ENCODE data around the gene ITGAE. TPM values are rescaled to one million over a fixed set of nuclear protein-coding genes. Genes with fewer than 3 reads are reported as not detected.
"Not testable (repeated sequence)": the region's sequence is repeated elsewhere in the genome, so short reads cannot be mapped to it uniquely, and the experiment has no call there.

ITGAE gene
- total and polyA plus RNA-seq, 7 donors, result 25.2 to 51.8 (median 42.9) TPM

DNA sequence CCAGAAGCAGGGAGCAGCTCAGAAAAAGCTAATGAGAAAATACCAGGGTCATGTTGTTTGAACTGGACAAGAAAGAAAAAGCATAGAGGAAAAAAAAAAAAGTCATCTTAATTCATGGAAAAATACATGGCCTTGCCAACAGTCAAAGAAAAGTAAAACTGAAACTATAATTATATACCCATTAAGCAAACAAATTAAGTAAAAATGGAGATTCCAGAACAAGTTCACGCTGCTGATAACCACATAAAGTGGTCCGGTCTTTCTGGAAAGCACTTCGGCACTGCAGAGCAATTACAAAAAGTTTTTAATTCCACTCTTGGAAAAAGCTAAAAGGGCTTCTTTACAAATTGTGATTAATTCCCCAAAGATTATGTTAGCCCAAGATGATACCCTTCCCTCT, 92.6 kb downstream of the ITGAE start:
- Histone ChIP-seq H3K4me3 (no peak overlapping the region), H3K9me3 (no peaks in the 10 kb centered on the region), H3K27ac (no peak overlapping the region), H3K4me1 (no peaks in the 10 kb centered on the region), H3K36me3 (peaks cover 0 to 18% (median 0%) of the 10 kb centered on the region in 4 donors), H3K27me3 (no peaks in the 10 kb centered on the region)
- no peak for DNase-seq
- intact Hi-C loops (cut with DNase I), result no loop called here
- WGBS, 2 donors, result 20 to 51% methylated on average over 3 of the region's 3 CpGs
- no peak for TF ChIP-seq EP300 (IDR thresholded peaks at IDR 0.05)
- TF ChIP-seq POLR2A (IDR thresholded peaks at IDR 0.05), result no peak

DNA sequence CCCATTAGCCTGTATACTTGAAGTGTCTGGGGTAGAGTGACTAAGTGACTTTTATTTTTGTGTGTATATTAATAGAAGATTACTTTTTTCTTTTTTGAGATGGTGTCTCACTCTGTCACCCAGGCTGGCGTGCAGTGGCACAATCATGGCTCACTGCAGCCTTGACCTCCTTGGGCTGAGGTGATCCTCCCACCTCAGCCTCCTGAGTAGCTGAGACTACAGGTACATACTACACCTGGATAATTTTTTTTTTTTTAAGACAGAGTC, 95.3 kb downstream of the ITGAE start:
- H3K9me3 ChIP-seq; H3K36me3 ChIP-seq; H3K4me3 ChIP-seq; H3K27ac ChIP-seq; intact Hi-C loops (cut with DNase I); H3K27me3 ChIP-seq; DNase-seq; H3K4me1 ChIP-seq: not testable (repeated sequence)
- 75 to 100% methylated on average over 1 of the region's 1 CpG for WGBS, 2 donors

DNA sequence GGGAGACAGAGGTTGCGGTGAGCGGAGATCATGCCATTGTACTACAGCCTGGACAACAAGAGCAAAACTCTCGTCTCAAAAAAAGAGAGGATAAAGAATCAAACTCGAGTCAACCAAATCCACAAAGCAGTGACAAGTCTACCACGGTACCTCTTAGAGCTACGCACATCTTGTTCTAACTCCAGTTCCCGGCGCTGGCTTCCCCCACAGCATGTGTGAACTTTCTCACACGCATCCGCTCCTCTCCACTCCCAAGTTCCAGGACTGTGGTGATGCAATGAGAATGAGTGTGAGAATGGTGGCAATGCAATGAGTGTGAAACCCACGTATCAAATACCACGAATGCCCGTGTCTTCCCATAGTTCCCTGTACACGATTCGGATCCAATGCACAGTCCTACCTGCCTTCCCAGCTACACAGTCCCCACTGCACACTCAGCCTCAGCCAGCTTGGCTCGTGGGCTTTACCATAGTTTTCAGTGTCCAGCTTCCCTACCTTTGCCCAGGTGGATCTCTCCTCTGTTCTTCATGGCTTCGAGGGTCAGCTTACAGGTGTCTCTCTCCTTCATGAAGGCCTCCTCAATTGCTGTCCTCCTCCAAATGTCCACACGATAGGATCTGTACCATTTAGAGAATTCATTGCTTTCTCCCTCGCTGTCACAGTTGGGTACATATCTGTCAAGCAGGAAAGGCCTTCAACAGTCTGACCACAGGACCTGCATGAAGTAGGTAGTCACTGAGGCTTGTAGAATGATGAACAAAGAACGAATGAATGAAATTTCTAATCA, 95.9 kb downstream of the ITGAE start:
- H3K4me1 ChIP-seq, result no peaks in the 10 kb centered on the region
- no peaks in the 10 kb centered on the region for H3K9me3 ChIP-seq
- no peak for TF ChIP-seq EP300 (IDR thresholded peaks at IDR 0.05)
- no peak for TF ChIP-seq POLR2A (IDR thresholded peaks at IDR 0.05)
- TF ChIP-seq POLR2AphosphoS5 (IDR thresholded peaks at IDR 0.05), result no peak
- TF ChIP-seq, protein P1, sequence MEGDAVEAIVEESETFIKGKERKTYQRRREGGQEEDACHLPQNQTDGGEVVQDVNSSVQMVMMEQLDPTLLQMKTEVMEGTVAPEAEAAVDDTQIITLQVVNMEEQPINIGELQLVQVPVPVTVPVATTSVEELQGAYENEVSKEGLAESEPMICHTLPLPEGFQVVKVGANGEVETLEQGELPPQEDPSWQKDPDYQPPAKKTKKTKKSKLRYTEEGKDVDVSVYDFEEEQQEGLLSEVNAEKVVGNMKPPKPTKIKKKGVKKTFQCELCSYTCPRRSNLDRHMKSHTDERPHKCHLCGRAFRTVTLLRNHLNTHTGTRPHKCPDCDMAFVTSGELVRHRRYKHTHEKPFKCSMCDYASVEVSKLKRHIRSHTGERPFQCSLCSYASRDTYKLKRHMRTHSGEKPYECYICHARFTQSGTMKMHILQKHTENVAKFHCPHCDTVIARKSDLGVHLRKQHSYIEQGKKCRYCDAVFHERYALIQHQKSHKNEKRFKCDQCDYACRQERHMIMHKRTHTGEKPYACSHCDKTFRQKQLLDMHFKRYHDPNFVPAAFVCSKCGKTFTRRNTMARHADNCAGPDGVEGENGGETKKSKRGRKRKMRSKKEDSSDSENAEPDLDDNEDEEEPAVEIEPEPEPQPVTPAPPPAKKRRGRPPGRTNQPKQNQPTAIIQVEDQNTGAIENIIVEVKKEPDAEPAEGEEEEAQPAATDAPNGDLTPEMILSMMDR (IDR thresholded peaks at IDR 0.05), result no peak
- H3K27me3 ChIP-seq, result no peaks in the 10 kb centered on the region
- H3K27ac ChIP-seq, result no peak overlapping the region
- 84 to 90% methylated on average over 20 of the region's 20 CpGs for WGBS, 2 donors
- DNase-seq, result no peak
- no peak overlapping the region for H3K4me3 ChIP-seq
- intact Hi-C loops (cut with DNase I), result no loop called here
- H3K36me3 ChIP-seq, result no peaks in the 10 kb centered on the region

DNA sequence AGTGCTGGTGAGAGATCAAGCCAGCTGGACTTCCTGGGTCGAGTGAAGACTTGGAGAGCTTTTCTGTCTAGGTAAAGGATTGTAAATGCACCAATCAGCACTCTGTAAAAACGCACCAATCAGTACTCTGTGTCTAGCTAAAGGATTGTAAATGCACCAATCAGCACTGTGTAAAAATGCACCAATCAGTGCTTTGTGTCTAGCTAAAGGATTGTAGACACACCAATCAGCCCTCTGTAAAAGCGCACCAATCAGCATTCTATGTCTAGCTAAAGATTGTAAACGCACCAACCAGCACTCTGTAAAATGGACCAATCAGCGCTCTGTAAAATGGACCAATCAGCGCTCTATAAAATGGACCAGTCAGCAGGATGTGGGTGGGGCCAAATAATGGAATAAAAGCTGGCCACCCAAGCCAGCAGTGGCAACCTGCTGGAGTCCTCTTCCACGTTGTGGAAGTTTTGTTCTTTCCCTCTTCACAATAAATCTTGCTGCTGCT, 98.9 kb downstream of the ITGAE start:
- H3K27me3 ChIP-seq, result peaks cover 0 to 10% (median 6%) of the 10 kb centered on the region in 3 donors
- H3K36me3 ChIP-seq; intact Hi-C loops (cut with DNase I); DNase-seq; H3K4me1 ChIP-seq; H3K4me3 ChIP-seq; H3K27ac ChIP-seq; H3K9me3 ChIP-seq: not testable (repeated sequence)
- 87 to 92% methylated on average over 7 of the region's 7 CpGs for WGBS, 2 donors

DNA sequence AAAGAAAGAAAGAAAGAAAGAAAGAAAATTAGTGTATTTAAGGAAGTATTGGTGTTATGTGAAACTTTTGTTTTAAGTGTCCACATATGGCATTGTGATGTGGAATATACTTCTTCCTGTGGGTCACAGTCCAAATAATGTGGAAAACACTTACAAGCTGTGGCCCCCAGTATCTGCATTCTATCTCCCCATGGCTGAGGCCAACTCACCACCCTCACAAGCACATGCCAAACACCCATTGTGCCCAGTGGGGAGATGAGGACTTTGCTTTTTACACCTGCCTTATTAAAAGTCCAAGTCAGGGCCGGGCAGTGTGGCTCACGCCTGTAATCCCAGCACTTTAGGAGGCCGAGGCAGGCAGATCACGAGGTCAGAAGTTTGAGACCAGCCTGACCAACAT, 101.0 kb downstream of the ITGAE start:
- DNase-seq, result no peak
- TF ChIP-seq EP300 (IDR thresholded peaks at IDR 0.05) (no peak), POLR2AphosphoS5 (IDR thresholded peaks at IDR 0.05) (no peak), POLR2A (IDR thresholded peaks at IDR 0.05) (no peak)
- TF ChIP-seq, protein P1 (IDR thresholded peaks at IDR 0.05), result no peak
- H3K4me3 ChIP-seq, result no peak overlapping the region
- H3K36me3 ChIP-seq, result no peaks in the 10 kb centered on the region
- H3K9me3 ChIP-seq, result peaks cover 0 to 5% (median 2%) of the 10 kb centered on the region in 4 donors
- H3K27ac ChIP-seq, result no peak overlapping the region
- peaks cover 0 to 16% (median 14%) of the 10 kb centered on the region in 4 donors for H3K4me1 ChIP-seq
- peaks cover 4 to 32% (median 28%) of the 10 kb centered on the region in 3 donors for H3K27me3 ChIP-seq
- WGBS, 2 donors, result 67 to 90% methylated on average over 4 of the region's 4 CpGs
- intact Hi-C loops (cut with DNase I), result no loop called here

DNA sequence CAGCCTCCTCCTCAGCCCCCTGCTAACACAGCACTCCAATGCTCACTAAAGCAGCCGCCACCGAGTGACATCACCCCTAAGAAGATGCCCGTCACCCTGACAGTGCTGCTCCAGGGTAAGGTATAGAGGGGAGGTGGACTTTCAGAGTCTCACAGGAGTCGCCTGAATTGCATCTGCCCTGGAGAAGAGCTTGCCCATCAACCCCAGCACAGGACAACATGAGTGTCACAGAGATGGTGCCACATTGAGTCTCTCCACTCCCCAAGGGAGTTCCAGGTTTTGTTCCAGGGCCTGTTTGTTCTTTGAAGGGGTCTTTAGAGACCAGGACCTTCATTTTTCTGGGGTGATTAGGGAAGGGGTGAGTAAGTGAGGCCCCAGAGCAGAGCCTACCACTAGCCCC, 102.8 kb downstream of the ITGAE start:
- no peaks in the 10 kb centered on the region for H3K36me3 ChIP-seq
- H3K4me1 ChIP-seq, result peaks cover 0 to 18% (median 15%) of the 10 kb centered on the region in 4 donors
- peaks cover 0 to 5% (median 2%) of the 10 kb centered on the region in 4 donors for H3K9me3 ChIP-seq
- DNase-seq, result no peak
- intact Hi-C loops (cut with DNase I), result no loop called here
- no peak overlapping the region for H3K4me3 ChIP-seq
- H3K27ac ChIP-seq, result no peak overlapping the region
- H3K27me3 ChIP-seq, result peaks cover 4 to 50% (median 38%) of the 10 kb centered on the region in 3 donors
- 86 to 88% methylated on average over 4 of the region's 4 CpGs for WGBS, 2 donors
- TF ChIP-seq POLR2AphosphoS5 (IDR thresholded peaks at IDR 0.05) (no peak), POLR2A (IDR thresholded peaks at IDR 0.05) (no peak), EP300 (IDR thresholded peaks at IDR 0.05) (no peak)
- TF ChIP-seq, protein P1 (IDR thresholded peaks at IDR 0.05), result no peak

All from sigmoid colon (tissue), 7 donors.